HG03108 (cell line): ENCODE results near the gene RFPL2.

Source experiments
- ATAC-seq: cut with Tn5 transposase; IDR thresholded peaks from one replicate; pipeline ENCODE4 v1.9.1; 2021; ENCODE audit warnings: moderate library complexity; ENCODE audit not compliant: unreplicated experiment

Gene RFPL2

GRCh38 chr22:32204856-32205722 lies at the start of gene RFPL2:
Gene RFPL2, minus strand, starts transcription at chr22:32205073. Its CDS starts 2,622 bp downstream, at chr22:32202451.
- ATAC-seq: no peak

- no peak for ATAC-seq
These were observed 44.4 kb upstream of the RFPL2 start for GRCh38 chr22:32249231-32249630.

- no peak for ATAC-seq
These were observed 43.4 kb upstream of the RFPL2 start for GRCh38 chr22:32248276-32248675.

- ATAC-seq: no peak
These were observed 41.3 kb upstream of the RFPL2 start for GRCh38 chr22:32246166-32246565.

- ATAC-seq: no peak
These were observed 40.2 kb upstream of the RFPL2 start for GRCh38 chr22:32245042-32245441.

GRCh38 chr22:32244547-32244946 lies 39.7 kb upstream of the RFPL2 start:
- ATAC-seq: no peak

- ATAC-seq: no peak
These were observed 35.6 kb upstream of the RFPL2 start for GRCh38 chr22:32240461-32240860.

GRCh38 chr22:32237906-32238305 lies 33.0 kb upstream of the RFPL2 start:
- no peak for ATAC-seq

GRCh38 chr22:32236970-32237369 lies 32.1 kb upstream of the RFPL2 start:
- no peak for ATAC-seq

- ATAC-seq: no peak
These were observed 28.2 kb upstream of the RFPL2 start for GRCh38 chr22:32233091-32233490.

GRCh38 chr22:32232191-32232830 lies 27.4 kb upstream of the RFPL2 start:
- ATAC-seq: no peak

- no peak for ATAC-seq
These were observed 21.6 kb upstream of the RFPL2 start for GRCh38 chr22:32226326-32227104.

GRCh38 chr22:32222991-32223390 lies 18.1 kb upstream of the RFPL2 start:
- no peak for ATAC-seq

- no peak for ATAC-seq
These were observed 14.2 kb upstream of the RFPL2 start for GRCh38 chr22:32219026-32219425.

GRCh38 chr22:32218470-32218869 lies 13.6 kb upstream of the RFPL2 start:
- ATAC-seq: no peak

GRCh38 chr22:32217465-32217864 lies 12.6 kb upstream of the RFPL2 start:
- ATAC-seq: no peak

- no peak for ATAC-seq
These were observed 12.0 kb upstream of the RFPL2 start for GRCh38 chr22:32216911-32217310.

GRCh38 chr22:32211011-32211410 lies 6.1 kb upstream of the RFPL2 start:
- no peak for ATAC-seq

GRCh38 chr22:32208681-32209080 lies 3.8 kb upstream of the RFPL2 start:
- no peak for ATAC-seq

GRCh38 chr22:32207971-32208480 lies 3.2 kb upstream of the RFPL2 start:
- no peak for ATAC-seq
